Coronary artery (tissue), 2 donors: Measurements from ENCODE around the gene KRT77.

ENCODE experiments used
- DNase-seq: peaks from one replicate; pipeline ENCODE4 v3.0.0-alpha.2; 2017; ENCODE audit warnings: low spot score
- H3K27ac ChIP-seq, 2 donors: fragments of 200-600 bp; sonication (generic); one replicate each; pipeline ENCODE4 v1.5.1; 2016 to 2019
- H3K4me3 ChIP-seq: fragments of 200-600 bp; sonication (generic); 2 replicates; pipeline ENCODE4 v1.5.1; 2016; ENCODE audit warnings: mild to moderate bottlenecking, moderate library complexity
- CTCF ChIP-seq: fragments of 200-600 bp; sonication (generic); IDR thresholded peaks from one replicate; pipeline ENCODE4 v1.5.1; 2019; ENCODE audit warnings: antibody characterized with exemption

The KRT77 gene

GRCh38 chr12:52735816-52736632 lies 32.7 kb upstream of the KRT77 start:
- no peak for DNase-seq
- TF ChIP-seq CTCF: no peak
- no peak overlapping the region for H3K4me3 ChIP-seq
- H3K27ac ChIP-seq: no peak overlapping the region

GRCh38 chr12:52735106-52735505 lies 31.8 kb upstream of the KRT77 start:
- no peak for TF ChIP-seq CTCF
- no peak for DNase-seq
- H3K4me3 ChIP-seq: no peak overlapping the region
- H3K27ac ChIP-seq: no peak overlapping the region

GRCh38 chr12:52730793-52731192 lies 27.5 kb upstream of the KRT77 start:
- no peak overlapping the region for H3K4me3 ChIP-seq
- no peak overlapping the region for H3K27ac ChIP-seq
- TF ChIP-seq CTCF: no peak
- DNase-seq: no peak

DNA sequence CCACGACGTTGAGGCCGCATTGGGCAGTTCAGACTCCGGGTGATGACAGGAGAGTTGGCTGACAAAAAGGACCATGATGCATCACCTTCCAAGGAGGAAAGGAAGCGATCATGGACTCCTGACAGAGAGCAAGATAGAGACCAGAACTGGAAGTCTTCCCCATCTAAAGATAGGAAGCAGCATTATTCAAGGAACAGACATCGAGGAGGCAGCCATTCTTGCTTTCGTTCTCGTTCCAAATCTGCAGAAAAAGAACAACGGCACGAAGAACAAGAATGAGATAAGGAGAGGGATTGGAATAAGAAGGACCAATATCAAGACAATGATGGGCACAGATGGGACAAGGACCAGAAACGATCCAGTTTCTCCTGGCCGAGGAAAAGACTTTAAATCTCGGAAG lies 27.1 kb upstream of the KRT77 start:
- TF ChIP-seq CTCF: no peak
- Histone ChIP-seq H3K4me3 (no peak overlapping the region), H3K27ac (no peak overlapping the region)
- DNase-seq: no peak

DNA sequence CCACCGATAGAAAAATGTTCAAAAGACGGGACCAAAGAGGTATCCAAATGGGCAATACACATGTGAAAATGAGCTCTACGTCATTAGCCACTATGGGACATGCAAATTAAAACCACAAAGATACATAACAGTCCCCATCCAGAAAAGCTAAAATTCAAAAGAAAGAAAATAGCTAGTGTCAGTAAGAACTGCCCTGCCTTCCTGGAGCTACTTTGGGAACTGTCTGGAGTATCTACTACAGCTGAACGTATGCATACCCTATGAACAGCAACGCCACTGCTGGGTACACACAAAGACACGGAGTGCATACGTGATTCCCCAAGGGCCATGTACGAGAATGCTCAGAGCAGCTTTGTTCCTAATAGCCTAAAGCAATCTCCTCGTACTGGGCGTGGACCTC lies 25.8 kb upstream of the KRT77 start:
- TF ChIP-seq CTCF: no peak
- H3K4me3 ChIP-seq: no peak overlapping the region
- no peak overlapping the region for H3K27ac ChIP-seq
- DNase-seq: no peak

DNA sequence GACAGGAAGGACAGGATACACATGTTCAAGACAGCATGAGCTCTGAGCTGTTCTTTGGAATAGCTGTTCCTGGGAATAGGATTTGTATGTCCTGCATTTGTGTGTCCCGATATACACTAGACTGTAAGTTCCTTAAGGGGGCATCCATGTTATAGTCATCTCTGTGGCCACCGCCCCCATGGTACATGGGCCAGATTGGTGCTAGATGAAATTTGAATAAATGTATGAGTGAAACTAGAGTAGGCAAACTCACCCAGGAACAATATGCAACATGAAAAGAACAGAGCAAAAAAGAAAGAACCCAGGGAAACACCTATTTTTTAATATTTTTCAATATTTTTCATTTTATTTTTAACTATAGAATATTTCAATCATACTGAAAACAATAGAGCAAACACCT lies 25.1 kb upstream of the KRT77 start:
- H3K27ac ChIP-seq: no peak overlapping the region
- no peak for TF ChIP-seq CTCF
- no peak overlapping the region for H3K4me3 ChIP-seq
- DNase-seq: no peak

GRCh38 chr12:52727037-52727436 lies 23.7 kb upstream of the KRT77 start:
- TF ChIP-seq CTCF: no peak
- Histone ChIP-seq H3K4me3 (no peak overlapping the region), H3K27ac (no peak overlapping the region)
- no peak for DNase-seq
